HCEC 1CT (cell line): ENCODE data around the gene CD4.
"Not testable (repeated sequence)": the region's sequence is repeated elsewhere in the genome, so short reads cannot be mapped to it uniquely, and the experiment has no call there.

Experiments used
- DNase-seq: peaks from one replicate; pipeline ENCODE4 v3.0.0-alpha.2; 2017

The CD4 gene

GRCh38 chr12:6849976-6850560 is 60.7 kb downstream of the CD4 start:
- DNase-seq, result no peak

- DNase-seq, result no peak
These were observed 61.4 kb downstream of the CD4 start for GRCh38 chr12:6850796-6851152.

- peak; percentile 99 for DNase-seq
These were observed 62.0 kb downstream of the CD4 start, which contains the start of gene CDCA3 for GRCh38 chr12:6851153-6851920. Gene CDCA3 (minus strand): TSS chr12:6851286. CDS start chr12:6850952, 334 bp downstream.

GRCh38 chr12:6851921-6852650 is 62.8 kb downstream of the CD4 start, which contains the start of gene USP5:
Gene USP5 (plus strand): TSS chr12:6852150. CDS start chr12:6852180, 30 bp downstream.
- DNase-seq, result peak; percentile 100

GRCh38 chr12:6852651-6853354 is 63.5 kb downstream of the CD4 start:
- peak; percentile 22 for DNase-seq

GRCh38 chr12:6853626-6854025 is 64.3 kb downstream of the CD4 start:
- DNase-seq, result no peak

- no peak for DNase-seq
These were observed 64.7 kb downstream of the CD4 start for GRCh38 chr12:6854036-6854435.

- no peak for DNase-seq
These were observed 66.0 kb downstream of the CD4 start for GRCh38 chr12:6855322-6855721.

- DNase-seq, result no peak
These were observed 69.5 kb downstream of the CD4 start for GRCh38 chr12:6858799-6859198.

- DNase-seq, result no peak
These were observed 70.8 kb downstream of the CD4 start for GRCh38 chr12:6860116-6860515.

- no peak for DNase-seq
These were observed 71.6 kb downstream of the CD4 start for GRCh38 chr12:6860942-6861341.

- no peak for DNase-seq
These were observed 72.1 kb downstream of the CD4 start for GRCh38 chr12:6861391-6861790.

GRCh38 chr12:6863033-6863432 is 73.7 kb downstream of the CD4 start:
- no peak for DNase-seq

GRCh38 chr12:6863586-6864321 is 74.4 kb downstream of the CD4 start:
- DNase-seq, result no peak

- not testable (repeated sequence) for DNase-seq
These were observed 76.0 kb downstream of the CD4 start for GRCh38 chr12:6865307-6865706.

- DNase-seq, result no peak
These were observed 77.0 kb downstream of the CD4 start for GRCh38 chr12:6866163-6866919.

GRCh38 chr12:6866920-6867412 is 77.6 kb downstream of the CD4 start:
- DNase-seq, result no peak

- DNase-seq, result peak; percentile 81
These were observed 78.3 kb downstream of the CD4 start, which contains the start of gene TPI1 for GRCh38 chr12:6867413-6868210. Gene TPI1 (plus strand): TSS chr12:6867531. CDS start chr12:6867567, 36 bp downstream.

GRCh38 chr12:6868211-6869048 is 79.1 kb downstream of the CD4 start:
- DNase-seq, result peak; percentile 21
